ENCODE data around the gene RPL22L1.

GRCh38 chr3:170909129-170909903 is 39.3 kb upstream of the RPL22L1 start:
- TF ChIP-seq CTCF (IDR thresholded peaks at IDR 0.05) (no peak), POLR2A (IDR thresholded peaks at IDR 0.05) (no peak)
